Stimulated activated naive CD8-positive, alpha-beta T cell treated with anti-CD3 and anti-CD28 coated beads, Interleukin-15, Interleukin-2, amounts not matched to agents 100 ng/mL and 50 ng/mL, for 24 hours (primary cell): ENCODE results near the gene WNK4.

Source experiments
- H3K27ac Mint-ChIP-seq: one replicate; pipeline ENCODE4 v1.8.0; 2021; ENCODE audit warnings: mild to moderate bottlenecking, mixed read lengths
- H3K27me3 Mint-ChIP-seq: one replicate; pipeline ENCODE4 v1.8.0; 2021; ENCODE audit warnings: mixed read lengths
- H3K36me3 Mint-ChIP-seq: one replicate; pipeline ENCODE4 v1.8.0; 2021; ENCODE audit warnings: low read depth, mixed read lengths
- H3K4me1 Mint-ChIP-seq: one replicate; pipeline ENCODE4 v1.8.0; 2021; ENCODE audit warnings: low read depth, mixed read lengths
- H3K4me3 Mint-ChIP-seq: one replicate; pipeline ENCODE4 v1.8.0; 2021; ENCODE audit warnings: mild to moderate bottlenecking, mixed read lengths
- H3K9me3 Mint-ChIP-seq: one replicate; pipeline ENCODE4 v1.8.0; 2021; ENCODE audit warnings: mixed read lengths

Gene WNK4

GRCh38 chr17:42832213-42832933 lies 52.0 kb downstream of the WNK4 start:
- peaks cover 30% of the 10 kb centered on the region for H3K4me1 Mint-ChIP-seq

GRCh38 chr17:42832934-42833766 lies 52.7 kb downstream of the WNK4 start, which contains the start of gene PSME3:
TSS of gene PSME3 (plus strand) at chr17:42833397. CDS start at chr17:42833632, 235 bp downstream.
- Mint-ChIP-seq H3K27me3 (no peaks in the 10 kb centered on the region), H3K4me1 (peaks cover 34% of the 10 kb centered on the region), H3K27ac (peak within 1 kb of the TSS; percentile 99), H3K36me3 (peaks cover 30% of the 10 kb centered on the region), H3K9me3 (no peaks in the 10 kb centered on the region), H3K4me3 (peak within 1 kb of the TSS; percentile 97)

More at GRCh38 chr17:42832213-42832933, 52.0 kb downstream of the WNK4 start:
- peak overlapping the region; percentile 97 for H3K4me3 Mint-ChIP-seq
- H3K27me3 Mint-ChIP-seq, result no peaks in the 10 kb centered on the region
- H3K9me3 Mint-ChIP-seq, result no peaks in the 10 kb centered on the region
- H3K36me3 Mint-ChIP-seq, result peaks cover 22% of the 10 kb centered on the region
- H3K27ac Mint-ChIP-seq, result peak overlapping the region; percentile 99

- Mint-ChIP-seq H3K27ac (peak overlapping the region; percentile 99), H3K27me3 (no peaks in the 10 kb centered on the region)
Observed at GRCh38 chr17:42833767-42834422, 53.5 kb downstream of the WNK4 start.

DNA sequence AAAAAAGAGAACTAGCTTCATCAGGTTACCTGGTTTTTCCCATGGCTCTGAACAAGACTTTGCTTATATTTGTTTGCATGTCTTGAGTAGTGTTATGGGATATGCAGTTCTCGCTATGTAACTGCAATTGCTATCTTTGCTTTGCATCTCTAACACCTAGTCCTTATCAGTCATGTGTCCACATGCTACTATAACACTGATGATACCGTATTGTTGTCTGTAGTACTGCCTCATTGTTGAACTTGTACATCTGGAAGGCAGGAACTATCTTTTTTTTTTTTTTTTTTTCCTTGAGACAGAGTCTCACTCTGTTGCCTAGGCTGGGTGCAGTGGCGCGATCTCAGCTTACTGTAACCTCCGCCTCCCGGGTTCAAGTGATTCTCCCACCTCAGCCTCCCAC lies 55.3 kb downstream of the WNK4 start:
- Mint-ChIP-seq H3K9me3 (no peaks in the 10 kb centered on the region), H3K4me3 (no peak overlapping the region), H3K27ac (no peak overlapping the region), H3K27me3 (no peaks in the 10 kb centered on the region), H3K4me1 (peaks cover 38% of the 10 kb centered on the region), H3K36me3 (peaks cover 43% of the 10 kb centered on the region)

More at GRCh38 chr17:42833767-42834422, 53.5 kb downstream of the WNK4 start:
- Mint-ChIP-seq H3K4me3 (peak overlapping the region; percentile 97), H3K4me1 (peaks cover 34% of the 10 kb centered on the region), H3K9me3 (no peaks in the 10 kb centered on the region), H3K36me3 (peaks cover 36% of the 10 kb centered on the region)

GRCh38 chr17:42841975-42842685 lies 61.7 kb downstream of the WNK4 start:
- no peaks in the 10 kb centered on the region for H3K9me3 Mint-ChIP-seq
- H3K36me3 Mint-ChIP-seq, result peaks cover 68% of the 10 kb centered on the region
- no peak overlapping the region for H3K27ac Mint-ChIP-seq
- peaks cover 32% of the 10 kb centered on the region for H3K4me1 Mint-ChIP-seq
- H3K4me3 Mint-ChIP-seq, result no peak overlapping the region
- no peaks in the 10 kb centered on the region for H3K27me3 Mint-ChIP-seq

DNA sequence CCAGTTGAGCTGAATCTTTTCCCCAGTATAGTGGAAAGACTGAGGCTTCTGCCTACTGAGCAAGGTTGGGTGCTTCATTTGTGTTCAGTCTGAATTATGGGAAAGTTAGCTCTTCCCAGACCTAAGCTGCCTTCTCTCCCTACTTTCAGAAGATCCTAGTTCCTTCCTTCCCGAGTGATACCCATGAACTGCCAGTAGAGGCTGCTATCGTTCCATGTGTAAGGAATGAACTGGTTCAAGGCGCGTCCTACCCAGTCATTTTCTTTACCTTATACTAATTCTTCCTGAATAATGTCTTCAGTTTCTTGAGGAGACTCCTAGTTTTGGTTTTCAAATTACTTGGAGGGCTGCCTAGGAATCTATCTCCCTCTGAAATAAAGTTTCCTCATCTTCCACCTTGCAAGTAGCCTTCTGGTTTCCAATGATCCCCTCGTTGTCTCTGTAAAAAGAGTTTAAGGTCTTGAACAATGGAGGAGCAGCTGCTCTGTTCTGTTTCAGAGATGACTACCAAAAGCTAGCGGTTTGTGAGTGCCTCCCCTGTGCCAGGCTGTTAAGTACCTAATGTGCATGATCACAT lies 63.0 kb downstream of the WNK4 start:
- Mint-ChIP-seq H3K4me3 (no peak overlapping the region), H3K27me3 (no peaks in the 10 kb centered on the region), H3K36me3 (peaks cover 57% of the 10 kb centered on the region), H3K4me1 (peaks cover 29% of the 10 kb centered on the region), H3K9me3 (no peaks in the 10 kb centered on the region), H3K27ac (no peak overlapping the region)

DNA sequence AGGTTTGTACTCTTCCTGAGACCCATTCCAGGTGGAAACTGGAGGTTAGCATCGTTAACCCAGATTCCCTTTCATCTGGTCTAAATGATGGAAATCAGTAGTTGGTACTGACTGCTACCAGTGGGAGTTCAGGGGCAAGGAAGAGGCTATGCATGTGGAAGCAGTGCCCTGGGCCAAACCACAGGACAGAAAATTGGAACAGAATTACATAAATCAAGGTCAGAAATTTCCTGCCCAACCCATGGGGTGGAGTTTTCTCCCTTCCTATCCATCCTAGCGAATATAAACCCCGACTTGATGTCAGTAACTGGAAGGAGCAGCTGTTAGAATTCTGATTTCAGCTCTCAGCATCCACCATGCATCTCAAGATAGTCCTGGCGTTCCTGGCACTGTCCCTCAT lies 63.9 kb downstream of the WNK4 start, which contains the start of gene AOC2:
AOC2 (plus strand) TSS at position 310 of the 400 bp plus-strand sequence; CDS start at position 357, 47 bp downstream.
- Mint-ChIP-seq H3K36me3 (peaks cover 49% of the 10 kb centered on the region), H3K4me3 (no peak within 1 kb of the TSS), H3K9me3 (no peaks in the 10 kb centered on the region), H3K4me1 (peaks cover 25% of the 10 kb centered on the region), H3K27me3 (no peaks in the 10 kb centered on the region), H3K27ac (peak within 1 kb of the TSS; percentile 88)

GRCh38 chr17:42844761-42845555 lies 64.5 kb downstream of the WNK4 start:
- peaks cover 28% of the 10 kb centered on the region for H3K4me1 Mint-ChIP-seq

DNA sequence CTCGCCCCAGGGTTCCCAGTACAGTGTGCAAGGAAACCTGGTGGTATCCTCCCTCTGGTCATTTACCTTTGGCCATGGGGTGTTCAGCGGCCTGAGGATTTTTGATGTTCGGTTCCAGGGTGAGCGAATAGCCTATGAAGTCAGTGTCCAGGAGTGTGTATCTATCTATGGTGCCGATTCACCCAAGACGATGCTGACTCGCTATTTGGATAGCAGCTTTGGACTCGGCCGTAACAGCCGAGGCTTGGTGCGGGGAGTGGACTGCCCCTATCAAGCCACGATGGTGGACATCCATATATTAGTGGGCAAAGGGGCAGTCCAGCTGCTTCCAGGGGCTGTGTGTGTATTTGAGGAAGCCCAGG lies 65.1 kb downstream of the WNK4 start:
- Mint-ChIP-seq H3K4me3 (no peak overlapping the region), H3K36me3 (peaks cover 44% of the 10 kb centered on the region), H3K27me3 (no peaks in the 10 kb centered on the region), H3K27ac (peak overlapping the region; percentile 88), H3K4me1 (peaks cover 31% of the 10 kb centered on the region), H3K9me3 (no peaks in the 10 kb centered on the region)

More at GRCh38 chr17:42844761-42845555, 64.5 kb downstream of the WNK4 start:
- no peaks in the 10 kb centered on the region for H3K9me3 Mint-ChIP-seq
- H3K27ac Mint-ChIP-seq, result no peak overlapping the region
- H3K36me3 Mint-ChIP-seq, result peaks cover 44% of the 10 kb centered on the region
- H3K4me3 Mint-ChIP-seq, result no peak overlapping the region
- no peaks in the 10 kb centered on the region for H3K27me3 Mint-ChIP-seq

GRCh38 chr17:42845918-42846593 lies 65.6 kb downstream of the WNK4 start:
- peaks cover 31% of the 10 kb centered on the region for H3K4me1 Mint-ChIP-seq
- peak overlapping the region; percentile 88 for H3K27ac Mint-ChIP-seq
- peaks cover 44% of the 10 kb centered on the region for H3K36me3 Mint-ChIP-seq

More at GRCh38 chr17:42845918-42846593, 65.6 kb downstream of the WNK4 start:
- no peaks in the 10 kb centered on the region for H3K9me3 Mint-ChIP-seq
- peak overlapping the region; percentile 42 for H3K4me3 Mint-ChIP-seq
- H3K27me3 Mint-ChIP-seq, result no peaks in the 10 kb centered on the region
